Fibroblast of mammary gland (primary cell): ENCODE results near the gene SKI.

Experiments used
- DNase-seq: peaks from one replicate; pipeline ENCODE4 v3.0.0-alpha.2; 2010; ENCODE audit warnings: low read depth
- H3K4me3 ChIP-seq: 2 replicates; pipeline ENCODE4 v1.5.1; 2011; ENCODE audit warnings: low read depth, mild to moderate bottlenecking, low read length, moderate library complexity; ENCODE audit not compliant: control insufficient read depth
- CTCF ChIP-seq: conservative IDR thresholded peaks from 2 replicates; pipeline ENCODE4 v1.5.1; 2011; ENCODE audit warnings: low read depth, low read length, inconsistent platforms; ENCODE audit not compliant: control insufficient read depth, insufficient read depth

Gene SKI

GRCh38 chr1:2313651-2314261 lies 85.6 kb downstream of the SKI start:
- no peak for DNase-seq
- TF ChIP-seq CTCF, result no peak
- H3K4me3 ChIP-seq, result no peak overlapping the region

- TF ChIP-seq CTCF, result no peak
- H3K4me3 ChIP-seq, result peak overlapping the region; percentile 28
- no peak for DNase-seq
Measured at GRCh38 chr1:2314273-2314802, 86.2 kb downstream of the SKI start.

- no peak for TF ChIP-seq CTCF
- peak overlapping the region; percentile 9 for H3K4me3 ChIP-seq
- DNase-seq, result no peak
Measured at GRCh38 chr1:2314803-2315673, 86.9 kb downstream of the SKI start.

- no peak for TF ChIP-seq CTCF
- no peak overlapping the region for H3K4me3 ChIP-seq
- no peak for DNase-seq
Measured at GRCh38 chr1:2315674-2316450, 87.7 kb downstream of the SKI start.

- TF ChIP-seq CTCF, result no peak
- H3K4me3 ChIP-seq, result no peak overlapping the region
- no peak for DNase-seq
Measured at GRCh38 chr1:2316451-2316961, 88.4 kb downstream of the SKI start.

GRCh38 chr1:2317230-2318065 lies 89.3 kb downstream of the SKI start:
- DNase-seq, result no peak
- no peak for TF ChIP-seq CTCF
- no peak overlapping the region for H3K4me3 ChIP-seq
